HEK293 (cell line): ENCODE measurements around the gene BTBD9.

ENCODE experiments used
- CTCF ChIA-PET: fragments of 350-600 bp; formaldehyde crosslinking; extraction: SDS; loops from one replicate; lab custom pipeline; 2021; ENCODE audit warnings: antibody characterized with exemption; lab: Yijun Ruan, JAX
- POLR2A ChIA-PET: fragments of 300-600 bp; formaldehyde crosslinking; extraction: SDS; loops from one replicate; lab custom pipeline; 2020; ENCODE audit warnings: antibody characterized with exemption, inconsistent platforms; lab: Yijun Ruan, JAX
- H3K27ac ChIP-seq: fragments of 200-500 bp; sonication (Bioruptor generic); 2 replicates; pipeline ENCODE4 v1.5.1; 2014; ENCODE audit warnings: low read depth, low read length, control low read depth, inconsistent platforms; ENCODE audit errors: extremely low read depth
- H3K36me3 ChIP-seq, 2 experiments: fragments of 200-500 bp in 1 of 2; sonication (Bioruptor generic) in 1 of 2; 1 replicate in 1 of 2; 2 replicates in 1 of 2; pipeline ENCODE4 v1.5.1; 2014 to 2017; ENCODE audit warnings: inconsistent platforms in 2 of 2, low read length in 2 of 2; ENCODE audit not compliant: control insufficient read depth in 2 of 2, insufficient read depth in 1 of 2
- H3K4me1 ChIP-seq: fragments of 200-500 bp; sonication (Bioruptor generic); 2 replicates; pipeline ENCODE4 v1.5.1; 2014; ENCODE audit warnings: mild to moderate bottlenecking, low read length, inconsistent platforms; ENCODE audit not compliant: control insufficient read depth, insufficient read depth
- H3K4me3 ChIP-seq: 2 replicates; pipeline ENCODE4 v1.5.1; 2011; ENCODE audit warnings: low read depth, mild to moderate bottlenecking, control low read depth, low read length, moderate library complexity
- H3K9me3 ChIP-seq: fragments of 200-500 bp; sonication (Bioruptor generic); 2 replicates; pipeline ENCODE4 v1.5.1; 2014; ENCODE audit warnings: low read depth, low read length, inconsistent platforms; ENCODE audit not compliant: control insufficient read depth, insufficient read depth
- BCL11B ChIP-seq: fragments of 450-650 bp; formaldehyde crosslinking; IDR thresholded peaks from 2 replicates; pipeline ENCODE4 v1.5.1; 2016; ENCODE audit warnings: low read depth, missing biosample characterization, missing genetic modification characterization
- FEZF1 ChIP-seq: fragments of 450-650 bp; formaldehyde crosslinking; IDR thresholded peaks from 2 replicates; pipeline ENCODE4 v1.5.1; 2016; ENCODE audit warnings: missing biosample characterization, missing genetic modification characterization
- HOXA7 ChIP-seq: sonication (generic); formaldehyde crosslinking; IDR thresholded peaks from 2 replicates; pipeline ENCODE4 v1.8.1; 2022; ENCODE audit warnings: missing genetic modification reagents, borderline replicate concordance
- KLF9 ChIP-seq: fragments of 450-650 bp; formaldehyde crosslinking; IDR thresholded peaks from 2 replicates; pipeline ENCODE4 v1.5.1; 2016; ENCODE audit warnings: missing biosample characterization, missing genetic modification characterization, low read depth
- SP7 ChIP-seq: fragments of 450-650 bp; formaldehyde crosslinking; IDR thresholded peaks from 2 replicates; pipeline ENCODE4 v1.5.1; 2016; ENCODE audit warnings: missing biosample characterization, missing genetic modification characterization
- ZEB2 ChIP-seq: fragments of 450-650 bp; formaldehyde crosslinking; IDR thresholded peaks from 2 replicates; pipeline ENCODE4 v1.5.1; 2016; ENCODE audit warnings: missing biosample characterization, missing genetic modification characterization
- ZIC2 ChIP-seq: fragments of 450-650 bp; formaldehyde crosslinking; IDR thresholded peaks from 2 replicates; pipeline ENCODE4 v1.5.1; 2016; ENCODE audit warnings: missing biosample characterization, missing genetic modification characterization
- ZNF214 ChIP-seq: fragments of 450-650 bp; formaldehyde crosslinking; IDR thresholded peaks from 2 replicates; pipeline ENCODE4 v1.5.1; 2017; ENCODE audit warnings: missing biosample characterization, mild to moderate bottlenecking, missing genetic modification characterization, borderline replicate concordance
- ZNF223 ChIP-seq: fragments of 450-650 bp; formaldehyde crosslinking; IDR thresholded peaks from 2 replicates; pipeline ENCODE4 v1.5.1; 2016; ENCODE audit warnings: missing biosample characterization, missing genetic modification characterization
- ZNF37A ChIP-seq: fragments of 450-650 bp; IDR thresholded peaks from 2 replicates; pipeline ENCODE4 v1.5.1; 2018; ENCODE audit warnings: missing biosample characterization, missing genetic modification characterization
- ZNF394 ChIP-seq: fragments of 450-650 bp; formaldehyde crosslinking; IDR thresholded peaks from 2 replicates; pipeline ENCODE4 v1.5.1; 2016; ENCODE audit warnings: missing biosample characterization, missing genetic modification characterization, mild to moderate bottlenecking, moderate library complexity, borderline replicate concordance
- ZNF501 ChIP-seq: fragments of 450-650 bp; formaldehyde crosslinking; IDR thresholded peaks from 2 replicates; pipeline ENCODE4 v1.5.1; 2016; ENCODE audit warnings: missing biosample characterization, missing genetic modification characterization
- ZNF544 ChIP-seq: fragments of 450-650 bp; formaldehyde crosslinking; IDR thresholded peaks from 2 replicates; pipeline ENCODE4 v1.5.0; 2017; ENCODE audit warnings: missing biosample characterization, missing genetic modification characterization
- ZNF610 ChIP-seq: fragments of 450-650 bp; formaldehyde crosslinking; IDR thresholded peaks from 2 replicates; pipeline ENCODE4 v1.5.1; 2016; ENCODE audit warnings: missing biosample characterization, missing genetic modification characterization, borderline replicate concordance
- ZNF626 ChIP-seq: fragments of 450-650 bp; sonication (Bioruptor Pico); formaldehyde crosslinking; IDR thresholded peaks from 2 replicates; pipeline ENCODE4 v1.5.1; 2018; ENCODE audit warnings: missing biosample characterization, missing genetic modification characterization, inconsistent platforms
- ZNF660 ChIP-seq: fragments of 450-650 bp; IDR thresholded peaks from 2 replicates; pipeline ENCODE4 v1.5.1; 2018; ENCODE audit warnings: missing biosample characterization, mild to moderate bottlenecking, missing genetic modification characterization
- ZNF677 ChIP-seq: fragments of 450-650 bp; IDR thresholded peaks from 2 replicates; pipeline ENCODE4 v1.5.0; 2018; ENCODE audit warnings: missing biosample characterization, mild to moderate bottlenecking, missing genetic modification characterization, moderate library complexity
- ZNF791 ChIP-seq: fragments of 450-650 bp; formaldehyde crosslinking; IDR thresholded peaks from 2 replicates; pipeline ENCODE4 v1.5.1; 2016; ENCODE audit warnings: missing biosample characterization, missing genetic modification characterization
- ZNF792 ChIP-seq: fragments of 450-650 bp; formaldehyde crosslinking; IDR thresholded peaks from 2 replicates; pipeline ENCODE4 v1.5.1; 2016; ENCODE audit warnings: missing biosample characterization, missing genetic modification characterization
- ZXDB ChIP-seq: fragments of 450-650 bp; formaldehyde crosslinking; IDR thresholded peaks from 2 replicates; pipeline ENCODE4 v1.5.1; 2016; ENCODE audit warnings: missing biosample characterization, missing genetic modification characterization
- TF ChIP-seq, protein P1 (sequence below): fragments of 450-650 bp; formaldehyde crosslinking; optimal IDR thresholded peaks from 2 replicates; pipeline ENCODE3; 2016; ENCODE audit warnings: missing biosample characterization, mild to moderate bottlenecking, missing genetic modification characterization
- TF ChIP-seq, protein P2 (sequence below): fragments of 450-650 bp; formaldehyde crosslinking; IDR thresholded peaks from 2 replicates; pipeline ENCODE4 v1.5.1; 2016; ENCODE audit warnings: missing biosample characterization, missing genetic modification characterization, low read depth
- TF ChIP-seq, protein P3 (sequence below): fragments of 450-650 bp; formaldehyde crosslinking; conservative IDR thresholded peaks from 2 replicates; pipeline ENCODE4 v1.5.1; 2016; ENCODE audit warnings: low read depth, missing biosample characterization, missing genetic modification characterization
- TF ChIP-seq, protein P4 (sequence below): fragments of 450-650 bp; formaldehyde crosslinking; IDR thresholded peaks from 2 replicates; pipeline ENCODE4 v1.5.1; 2016; ENCODE audit warnings: missing biosample characterization, missing genetic modification characterization
- TF ChIP-seq, protein P5 (sequence below): fragments of 450-650 bp; formaldehyde crosslinking; IDR thresholded peaks from 2 replicates; pipeline ENCODE4 v1.5.1; 2016; ENCODE audit warnings: missing biosample characterization, missing genetic modification characterization

Gene BTBD9

DNA sequence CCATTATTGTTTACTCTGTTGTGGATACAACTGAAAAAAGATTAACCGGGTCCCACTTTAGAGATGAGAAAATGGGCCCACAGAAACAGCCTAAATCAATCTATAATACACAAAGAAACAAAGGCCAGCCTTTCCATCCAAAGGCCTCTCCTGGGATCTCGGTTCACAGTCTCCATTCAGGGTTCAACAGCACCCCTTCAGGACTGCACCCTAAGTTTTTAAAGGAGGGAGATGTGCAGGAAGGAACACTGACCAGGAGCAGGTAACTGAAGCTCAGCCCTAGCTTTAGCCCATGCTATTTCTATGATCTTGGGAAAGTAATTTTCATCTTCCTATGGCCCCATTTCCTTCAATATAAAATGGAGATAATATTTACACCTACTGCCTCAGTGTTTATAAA is 147.7 kb downstream of the BTBD9 start:
- TF ChIP-seq, protein P1, sequence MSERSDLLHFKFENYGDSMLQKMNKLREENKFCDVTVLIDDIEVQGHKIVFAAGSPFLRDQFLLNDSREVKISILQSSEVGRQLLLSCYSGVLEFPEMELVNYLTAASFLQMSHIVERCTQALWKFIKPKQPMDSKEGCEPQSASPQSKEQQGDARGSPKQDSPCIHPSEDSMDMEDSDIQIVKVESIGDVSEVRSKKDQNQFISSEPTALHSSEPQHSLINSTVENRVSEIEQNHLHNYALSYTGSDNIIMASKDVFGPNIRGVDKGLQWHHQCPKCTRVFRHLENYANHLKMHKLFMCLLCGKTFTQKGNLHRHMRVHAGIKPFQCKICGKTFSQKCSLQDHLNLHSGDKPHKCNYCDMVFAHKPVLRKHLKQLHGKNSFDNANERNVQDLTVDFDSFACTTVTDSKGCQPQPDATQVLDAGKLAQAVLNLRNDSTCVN (tag by site-specific recombination): no peak
- no peak for TF ChIP-seq ZNF626 (tag by site-specific recombination)
- no peak for TF ChIP-seq SP7 (tag by site-specific recombination)
- TF ChIP-seq FEZF1: no peak
- TF ChIP-seq, protein P2, sequence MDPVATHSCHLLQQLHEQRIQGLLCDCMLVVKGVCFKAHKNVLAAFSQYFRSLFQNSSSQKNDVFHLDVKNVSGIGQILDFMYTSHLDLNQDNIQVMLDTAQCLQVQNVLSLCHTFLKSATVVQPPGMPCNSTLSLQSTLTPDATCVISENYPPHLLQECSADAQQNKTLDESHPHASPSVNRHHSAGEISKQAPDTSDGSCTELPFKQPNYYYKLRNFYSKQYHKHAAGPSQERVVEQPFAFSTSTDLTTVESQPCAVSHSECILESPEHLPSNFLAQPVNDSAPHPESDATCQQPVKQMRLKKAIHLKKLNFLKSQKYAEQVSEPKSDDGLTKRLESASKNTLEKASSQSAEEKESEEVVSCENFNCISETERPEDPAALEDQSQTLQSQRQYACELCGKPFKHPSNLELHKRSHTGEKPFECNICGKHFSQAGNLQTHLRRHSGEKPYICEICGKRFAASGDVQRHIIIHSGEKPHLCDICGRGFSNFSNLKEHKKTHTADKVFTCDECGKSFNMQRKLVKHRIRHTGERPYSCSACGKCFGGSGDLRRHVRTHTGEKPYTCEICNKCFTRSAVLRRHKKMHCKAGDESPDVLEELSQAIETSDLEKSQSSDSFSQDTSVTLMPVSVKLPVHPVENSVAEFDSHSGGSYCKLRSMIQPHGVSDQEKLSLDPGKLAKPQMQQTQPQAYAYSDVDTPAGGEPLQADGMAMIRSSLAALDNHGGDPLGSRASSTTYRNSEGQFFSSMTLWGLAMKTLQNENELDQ: no peak
- no peak for TF ChIP-seq ZNF544
- no peak for TF ChIP-seq ZNF214 (tag by site-specific recombination)
- no peak for TF ChIP-seq ZEB2 (tag by site-specific recombination)
- TF ChIP-seq, protein P3, sequence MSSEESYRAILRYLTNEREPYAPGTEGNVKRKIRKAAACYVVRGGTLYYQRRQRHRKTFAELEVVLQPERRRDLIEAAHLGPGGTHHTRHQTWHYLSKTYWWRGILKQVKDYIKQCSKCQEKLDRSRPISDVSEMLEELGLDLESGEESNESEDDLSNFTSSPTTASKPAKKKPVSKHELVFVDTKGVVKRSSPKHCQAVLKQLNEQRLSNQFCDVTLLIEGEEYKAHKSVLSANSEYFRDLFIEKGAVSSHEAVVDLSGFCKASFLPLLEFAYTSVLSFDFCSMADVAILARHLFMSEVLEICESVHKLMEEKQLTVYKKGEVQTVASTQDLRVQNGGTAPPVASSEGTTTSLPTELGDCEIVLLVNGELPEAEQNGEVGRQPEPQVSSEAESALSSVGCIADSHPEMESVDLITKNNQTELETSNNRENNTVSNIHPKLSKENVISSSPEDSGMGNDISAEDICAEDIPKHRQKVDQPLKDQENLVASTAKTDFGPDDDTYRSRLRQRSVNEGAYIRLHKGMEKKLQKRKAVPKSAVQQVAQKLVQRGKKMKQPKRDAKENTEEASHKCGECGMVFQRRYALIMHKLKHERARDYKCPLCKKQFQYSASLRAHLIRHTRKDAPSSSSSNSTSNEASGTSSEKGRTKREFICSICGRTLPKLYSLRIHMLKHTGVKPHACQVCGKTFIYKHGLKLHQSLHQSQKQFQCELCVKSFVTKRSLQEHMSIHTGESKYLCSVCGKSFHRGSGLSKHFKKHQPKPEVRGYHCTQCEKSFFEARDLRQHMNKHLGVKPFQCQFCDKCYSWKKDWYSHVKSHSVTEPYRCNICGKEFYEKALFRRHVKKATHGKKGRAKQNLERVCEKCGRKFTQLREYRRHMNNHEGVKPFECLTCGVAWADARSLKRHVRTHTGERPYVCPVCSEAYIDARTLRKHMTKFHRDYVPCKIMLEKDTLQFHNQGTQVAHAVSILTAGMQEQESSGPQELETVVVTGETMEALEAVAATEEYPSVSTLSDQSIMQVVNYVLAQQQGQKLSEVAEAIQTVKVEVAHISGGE (tag by site-specific recombination): no peak
- TF ChIP-seq, protein P4, sequence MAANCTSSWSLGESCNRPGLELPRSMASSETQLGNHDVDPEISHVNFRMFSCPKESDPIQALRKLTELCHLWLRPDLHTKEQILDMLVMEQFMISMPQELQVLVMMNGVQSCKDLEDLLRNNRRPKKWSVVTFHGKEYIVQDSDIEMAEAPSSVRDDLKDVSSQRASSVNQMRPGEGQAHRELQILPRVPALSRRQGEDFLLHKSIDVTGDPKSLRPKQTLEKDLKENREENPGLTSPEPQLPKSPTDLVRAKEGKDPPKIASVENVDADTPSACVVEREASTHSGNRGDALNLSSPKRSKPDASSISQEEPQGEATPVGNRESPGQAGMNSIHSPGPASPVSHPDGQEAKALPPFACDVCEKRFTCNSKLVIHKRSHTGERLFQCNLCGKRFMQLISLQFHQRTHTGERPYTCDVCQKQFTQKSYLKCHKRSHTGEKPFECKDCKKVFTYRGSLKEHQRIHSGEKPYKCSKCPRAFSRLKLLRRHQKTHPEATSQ (tag by site-specific recombination): no peak
- no peak for TF ChIP-seq ZNF791
- TF ChIP-seq, all 188 proteins: peak for 0
- POLR2A ChIA-PET: no interaction called here
- H3K9me3 ChIP-seq: no peaks in the 10 kb centered on the region
- H3K4me3 ChIP-seq: no peak overlapping the region
- H3K4me1 ChIP-seq: no peaks in the 10 kb centered on the region
- H3K36me3 ChIP-seq: no peaks in the 10 kb centered on the region
- H3K27ac ChIP-seq: no peak overlapping the region
- CTCF ChIA-PET: interaction anchor here (0.6 to 2.5 kb wide), 13 partner anchors 9 to 1474 kb away, joined by 3 to 41 read pairs (median 3); no protein-coding TSS in a partner anchor

DNA sequence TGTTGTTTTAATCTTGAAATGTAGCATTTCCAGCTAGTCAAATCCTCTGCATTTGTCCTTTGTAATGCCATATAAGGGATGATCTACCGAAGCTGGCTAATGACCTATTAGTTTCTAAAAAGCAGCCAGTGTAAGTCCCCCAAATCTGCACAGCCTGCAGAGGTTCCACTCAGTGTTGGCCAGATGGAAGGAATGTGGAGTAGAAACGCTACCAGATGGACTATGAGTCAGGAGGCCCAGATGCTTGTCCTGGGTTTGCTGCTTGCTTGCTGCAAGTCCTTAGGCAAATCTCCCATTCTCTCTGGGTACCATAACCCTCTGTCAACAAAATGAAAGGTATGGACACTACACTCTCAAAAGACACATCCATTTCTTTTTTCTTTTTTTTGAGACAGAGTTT is 149.8 kb downstream of the BTBD9 start:
- Histone ChIP-seq H3K27ac (no peak overlapping the region), H3K4me1 (no peaks in the 10 kb centered on the region), H3K9me3 (no peaks in the 10 kb centered on the region), H3K36me3 (no peaks in the 10 kb centered on the region), H3K4me3 (no peak overlapping the region)
- ChIA-PET CTCF (interaction anchor here (0.7 kb wide), 1 partner anchor 183 kb away, joined by 3 read pairs; no protein-coding TSS in a partner anchor), POLR2A (interaction anchor here (0.6 kb wide), 1 partner anchor 9 kb away, joined by 12 read pairs; no protein-coding TSS in a partner anchor)
- TF ChIP-seq KLF9 (tag by site-specific recombination) (no peak), ZNF501 (no peak), ZNF677 (no peak), ZNF223 (no peak), ZXDB (tag by site-specific recombination) (no peak), HOXA7 (CRISPR knock-in tag) (no peak), ZIC2 (tag by site-specific recombination) (no peak), ZNF37A (tag by site-specific recombination) (no peak), ZNF660 (tag by site-specific recombination) (no peak), ZNF792 (no peak), ZNF610 (tag by site-specific recombination) (no peak), ZNF394 (tag by site-specific recombination) (no peak), BCL11B (tag by site-specific recombination) (no peak)
- TF ChIP-seq, protein P5, sequence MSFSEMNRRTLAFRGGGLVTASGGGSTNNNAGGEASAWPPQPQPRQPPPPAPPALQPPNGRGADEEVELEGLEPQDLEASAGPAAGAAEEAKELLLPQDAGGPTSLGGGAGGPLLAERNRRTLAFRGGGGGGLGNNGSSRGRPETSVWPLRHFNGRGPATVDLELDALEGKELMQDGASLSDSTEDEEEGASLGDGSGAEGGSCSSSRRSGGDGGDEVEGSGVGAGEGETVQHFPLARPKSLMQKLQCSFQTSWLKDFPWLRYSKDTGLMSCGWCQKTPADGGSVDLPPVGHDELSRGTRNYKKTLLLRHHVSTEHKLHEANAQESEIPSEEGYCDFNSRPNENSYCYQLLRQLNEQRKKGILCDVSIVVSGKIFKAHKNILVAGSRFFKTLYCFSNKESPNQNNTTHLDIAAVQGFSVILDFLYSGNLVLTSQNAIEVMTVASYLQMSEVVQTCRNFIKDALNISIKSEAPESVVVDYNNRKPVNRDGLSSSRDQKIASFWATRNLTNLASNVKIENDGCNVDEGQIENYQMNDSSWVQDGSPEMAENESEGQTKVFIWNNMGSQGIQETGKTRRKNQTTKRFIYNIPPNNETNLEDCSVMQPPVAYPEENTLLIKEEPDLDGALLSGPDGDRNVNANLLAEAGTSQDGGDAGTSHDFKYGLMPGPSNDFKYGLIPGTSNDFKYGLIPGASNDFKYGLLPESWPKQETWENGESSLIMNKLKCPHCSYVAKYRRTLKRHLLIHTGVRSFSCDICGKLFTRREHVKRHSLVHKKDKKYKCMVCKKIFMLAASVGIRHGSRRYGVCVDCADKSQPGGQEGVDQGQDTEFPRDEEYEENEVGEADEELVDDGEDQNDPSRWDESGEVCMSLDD (tag by site-specific recombination): no peak
